ENCODE results near the gene NAA80. TPM values are rescaled to one million over a fixed set of nuclear protein-coding genes. Genes with fewer than 3 reads are reported as not detected.
A peak's percentile ranks its signal among the peaks of the same experiment; 100 is the strongest.

The NAA80 gene
- total and polyA plus RNA-seq, 10 of the 15 experiments (the other 5 are each of a cell fraction or from before 2014, with no cell fraction given): 0.48 to 12.7 (median 6.7) TPM

- TF ChIP-seq SIN3A (IDR thresholded peaks at IDR 0.05; ENCODE audit: low read depth, low read length) (peak; percentile 91; the same call in 1 of the 2 replicates), NKRF (conservative IDR thresholded peaks at IDR 0.05) (peak; percentile 87), NR2C1 (IDR thresholded peaks at IDR 0.05) (peak; percentile 89), CBX5 (IDR thresholded peaks at IDR 0.05; ENCODE audit: low read depth) (no peak), JUNB (IDR thresholded peaks at IDR 0.05) (no peak), NBN (IDR thresholded peaks at IDR 0.05) (peak; percentile 71), IRF3 (IDR thresholded peaks at IDR 0.05) (no peak), HCFC1 (IDR thresholded peaks at IDR 0.05; ENCODE audit: low read length) (peak; percentile 100)
Measured at GRCh38 chr3:50292159-50293078, 6.8 kb downstream of the NAA80 start, which contains the start of gene IFRD2 (continued).

- Histone ChIP-seq H3K79me2 (ENCODE audit: control insufficient read depth, insufficient read depth, low read length) (peaks cover 21% of the 10 kb centered on the region), H3K4me3 (peak overlapping the region; percentile 97; the same call in 1 of the 2 replicates), H3K9ac (ENCODE audit: control insufficient read depth, insufficient read depth, low read length) (no peak overlapping the region), H3K27me3 (replicated peaks in 1 of 2; ENCODE audit: control insufficient read depth in 2 of 2, insufficient read depth in 2 of 2, low read length in 1 of 2) (no peaks in the 10 kb centered on the region), H3K4me1 (ENCODE audit: control insufficient read depth, insufficient read depth, low read length) (peaks cover 3% of the 10 kb centered on the region; the same call in 1 of the 2 replicates), H4K20me1 (ENCODE audit: control insufficient read depth, insufficient read depth) (no peaks in the 10 kb centered on the region), H3K4me2 (ENCODE audit: control insufficient read depth, insufficient read depth) (peak overlapping the region; percentile 53; the same call in 1 of the 2 replicates), H2AFZ (ENCODE audit: control insufficient read depth, low read depth, low read length) (no peak overlapping the region), H3K27ac (ENCODE audit: control insufficient read depth, insufficient read depth) (no peak overlapping the region), H3K9me3 (replicated peaks; ENCODE audit: control insufficient read depth, insufficient read depth, low read length) (no peaks in the 10 kb centered on the region), H3K36me3 (ENCODE audit: control insufficient read depth in 2 of 2, insufficient read depth in 2 of 2, low read length in 1 of 2) (peaks cover 0 to 28% of the 10 kb centered on the region in 2 experiments; a peak in 3 of 4 replicates)
- WGBS (ENCODE audit: insufficient coverage, insufficient replicate concordance, low lambda C conversion rate, missing lambda C conversion rate): 87% methylated on average over 16 of the region's 16 CpGs
- in situ Hi-C loops (cut with MboI) (no loop called here), intact Hi-C loops (cut with micrococcal nuclease; ENCODE audit: unreplicated experiment) (no loop called here)
- no peak for DNase-seq (ENCODE audit: low read depth, low spot score)
- ChIA-PET CTCF (no interaction called here), POLR2A (interaction anchor here (0.5 to 0.6 kb wide), 2 partner anchors 9 to 1739 kb away, joined by 3 to 5 read pairs; no protein-coding TSS in a partner anchor), RAD21 (ENCODE audit: unreplicated experiment) (no interaction called here), SMC1A (ENCODE audit: uncharacterized antibody, unreplicated experiment) (interaction anchor here (0.7 kb wide), 1 partner anchor 259 kb away, joined by 3 read pairs; no protein-coding TSS in a partner anchor)
- no peak for ATAC-seq
- FAIRE-seq: no peak
- no TSS peak for BruUV-seq (replicated peaks)
- TF ChIP-seq E2F8 (IDR thresholded peaks at IDR 0.05; ENCODE audit: low read depth, partially characterized antibody): no peak
- TF ChIP-seq IRF5 (IDR thresholded peaks at IDR 0.05; ENCODE audit: borderline replicate concordance): no peak
- TF ChIP-seq YY1 (IDR thresholded peaks at IDR 0.05; ENCODE audit: low read depth, low read length): no peak
- TF ChIP-seq ATF7 (IDR thresholded peaks at IDR 0.05; ENCODE audit: low read depth): no peak
Measured at GRCh38 chr3:50290161-50290641, 9.0 kb downstream of the NAA80 start.

All from GM12878 (cell line).